Measurements from ENCODE around the gene SEMA3E.
"Not testable (repeated sequence)": the region's sequence is repeated elsewhere in the genome, so short reads cannot be mapped to it uniquely, and the experiment has no call there.

The SEMA3E gene

GRCh38 chr7:83468251-83468739, 180.6 kb downstream of the SEMA3E start:
- Histone ChIP-seq H2AFZ (ENCODE audit: low read length, unreplicated experiment) (no peak overlapping the region), H3K4me3 (ENCODE audit: low read depth, low read length) (peak overlapping the region; percentile 41), H3K4me1 (ENCODE audit: control insufficient read depth, insufficient read depth, low read length, unreplicated experiment) (peaks cover 15% of the 10 kb centered on the region), H3K36me3 (ENCODE audit: insufficient read depth, low read length) (no peaks in the 10 kb centered on the region), H3K27me3 (ENCODE audit: insufficient read depth, low read length) (no peaks in the 10 kb centered on the region), H3K27ac (ENCODE audit: low read depth, low read length) (peak overlapping the region; percentile 84), H3K79me2 (ENCODE audit: control insufficient read depth, insufficient read depth, low read length, unreplicated experiment) (no peaks in the 10 kb centered on the region)

- no peaks in the 10 kb centered on the region for H3K36me3 ChIP-seq (ENCODE audit: insufficient read depth, low read length)
- H3K27me3 ChIP-seq (ENCODE audit: insufficient read depth, low read length), result no peaks in the 10 kb centered on the region
- H2AFZ ChIP-seq (ENCODE audit: low read length, unreplicated experiment), result no peak overlapping the region
- no peaks in the 10 kb centered on the region for H3K79me2 ChIP-seq (ENCODE audit: control insufficient read depth, insufficient read depth, low read length, unreplicated experiment)
- peaks cover 15% of the 10 kb centered on the region for H3K4me1 ChIP-seq (ENCODE audit: control insufficient read depth, insufficient read depth, low read length, unreplicated experiment)
- no peak overlapping the region for H3K27ac ChIP-seq (ENCODE audit: low read depth, low read length)
- no peak overlapping the region for H3K4me3 ChIP-seq (ENCODE audit: low read depth, low read length)
Observed at GRCh38 chr7:83467493-83467892, 181.4 kb downstream of the SEMA3E start.

- Histone ChIP-seq H3K4me1 (ENCODE audit: control insufficient read depth, insufficient read depth, low read length, unreplicated experiment) (peaks cover 15% of the 10 kb centered on the region), H3K4me3 (ENCODE audit: low read depth, low read length) (no peak overlapping the region), H2AFZ (ENCODE audit: low read length, unreplicated experiment) (no peak overlapping the region), H3K79me2 (ENCODE audit: control insufficient read depth, insufficient read depth, low read length, unreplicated experiment) (no peaks in the 10 kb centered on the region), H3K36me3 (ENCODE audit: insufficient read depth, low read length) (no peaks in the 10 kb centered on the region), H3K27ac (ENCODE audit: low read depth, low read length) (no peak overlapping the region), H3K27me3 (ENCODE audit: insufficient read depth, low read length) (no peaks in the 10 kb centered on the region)
Observed at GRCh38 chr7:83466956-83467355, 182.0 kb downstream of the SEMA3E start.

GRCh38 chr7:83466187-83466923, 182.6 kb downstream of the SEMA3E start:
- Histone ChIP-seq H3K4me1 (ENCODE audit: control insufficient read depth, insufficient read depth, low read length, unreplicated experiment) (peaks cover 15% of the 10 kb centered on the region), H3K79me2 (ENCODE audit: control insufficient read depth, insufficient read depth, low read length, unreplicated experiment) (no peaks in the 10 kb centered on the region), H3K36me3 (ENCODE audit: insufficient read depth, low read length) (no peaks in the 10 kb centered on the region), H2AFZ (ENCODE audit: low read length, unreplicated experiment) (no peak overlapping the region), H3K27me3 (ENCODE audit: insufficient read depth, low read length) (no peaks in the 10 kb centered on the region), H3K27ac (ENCODE audit: low read depth, low read length) (no peak overlapping the region), H3K4me3 (ENCODE audit: low read depth, low read length) (no peak overlapping the region)

- H3K79me2 ChIP-seq (ENCODE audit: control insufficient read depth, insufficient read depth, low read length, unreplicated experiment), result no peaks in the 10 kb centered on the region
- H3K4me3 ChIP-seq (ENCODE audit: low read depth, low read length), result no peak overlapping the region
- peaks cover 15% of the 10 kb centered on the region for H3K4me1 ChIP-seq (ENCODE audit: control insufficient read depth, insufficient read depth, low read length, unreplicated experiment)
- H3K27ac ChIP-seq (ENCODE audit: low read depth, low read length), result no peak overlapping the region
- no peaks in the 10 kb centered on the region for H3K27me3 ChIP-seq (ENCODE audit: insufficient read depth, low read length)
- H2AFZ ChIP-seq (ENCODE audit: low read length, unreplicated experiment), result no peak overlapping the region
- H3K36me3 ChIP-seq (ENCODE audit: insufficient read depth, low read length), result no peaks in the 10 kb centered on the region
Observed at GRCh38 chr7:83465643-83466042, 183.3 kb downstream of the SEMA3E start.

GRCh38 chr7:83461820-83462219, 187.1 kb downstream of the SEMA3E start:
- H2AFZ ChIP-seq (ENCODE audit: low read length, unreplicated experiment); H3K4me3 ChIP-seq (ENCODE audit: low read depth, low read length); H3K27ac ChIP-seq (ENCODE audit: low read depth, low read length); H3K27me3 ChIP-seq (ENCODE audit: insufficient read depth, low read length); H3K4me1 ChIP-seq (ENCODE audit: control insufficient read depth, insufficient read depth, low read length, unreplicated experiment); H3K79me2 ChIP-seq (ENCODE audit: control insufficient read depth, insufficient read depth, low read length, unreplicated experiment); H3K36me3 ChIP-seq (ENCODE audit: insufficient read depth, low read length): not testable (repeated sequence)

GRCh38 chr7:83459930-83460653, 188.8 kb downstream of the SEMA3E start:
- H3K27ac ChIP-seq (ENCODE audit: low read depth, low read length); H3K4me3 ChIP-seq (ENCODE audit: low read depth, low read length); H3K36me3 ChIP-seq (ENCODE audit: insufficient read depth, low read length); H3K27me3 ChIP-seq (ENCODE audit: insufficient read depth, low read length); H2AFZ ChIP-seq (ENCODE audit: low read length, unreplicated experiment); H3K79me2 ChIP-seq (ENCODE audit: control insufficient read depth, insufficient read depth, low read length, unreplicated experiment); H3K4me1 ChIP-seq (ENCODE audit: control insufficient read depth, insufficient read depth, low read length, unreplicated experiment): not testable (repeated sequence)

- H3K79me2 ChIP-seq (ENCODE audit: control insufficient read depth, insufficient read depth, low read length, unreplicated experiment); H2AFZ ChIP-seq (ENCODE audit: low read length, unreplicated experiment); H3K4me3 ChIP-seq (ENCODE audit: low read depth, low read length); H3K36me3 ChIP-seq (ENCODE audit: insufficient read depth, low read length); H3K4me1 ChIP-seq (ENCODE audit: control insufficient read depth, insufficient read depth, low read length, unreplicated experiment); H3K27me3 ChIP-seq (ENCODE audit: insufficient read depth, low read length); H3K27ac ChIP-seq (ENCODE audit: low read depth, low read length): not testable (repeated sequence)
Observed at GRCh38 chr7:83459101-83459929, 189.6 kb downstream of the SEMA3E start.

- no peaks in the 10 kb centered on the region for H3K36me3 ChIP-seq (ENCODE audit: insufficient read depth, low read length)
- no peaks in the 10 kb centered on the region for H3K79me2 ChIP-seq (ENCODE audit: control insufficient read depth, insufficient read depth, low read length, unreplicated experiment)
- no peaks in the 10 kb centered on the region for H3K27me3 ChIP-seq (ENCODE audit: insufficient read depth, low read length)
- no peak overlapping the region for H3K27ac ChIP-seq (ENCODE audit: low read depth, low read length)
- no peak overlapping the region for H3K4me3 ChIP-seq (ENCODE audit: low read depth, low read length)
- peaks cover 6% of the 10 kb centered on the region for H3K4me1 ChIP-seq (ENCODE audit: control insufficient read depth, insufficient read depth, low read length, unreplicated experiment)
- peak overlapping the region; percentile 86 for H2AFZ ChIP-seq (ENCODE audit: low read length, unreplicated experiment)
Observed at GRCh38 chr7:83457022-83457892, 191.7 kb downstream of the SEMA3E start.

GRCh38 chr7:83456413-83456812, 192.5 kb downstream of the SEMA3E start:
- H3K36me3 ChIP-seq (ENCODE audit: insufficient read depth, low read length), result no peaks in the 10 kb centered on the region
- no peaks in the 10 kb centered on the region for H3K27me3 ChIP-seq (ENCODE audit: insufficient read depth, low read length)
- H3K4me3 ChIP-seq (ENCODE audit: low read depth, low read length), result no peak overlapping the region
- H3K4me1 ChIP-seq (ENCODE audit: control insufficient read depth, insufficient read depth, low read length, unreplicated experiment), result peaks cover 6% of the 10 kb centered on the region
- H2AFZ ChIP-seq (ENCODE audit: low read length, unreplicated experiment), result no peak overlapping the region
- H3K27ac ChIP-seq (ENCODE audit: low read depth, low read length), result no peak overlapping the region
- no peaks in the 10 kb centered on the region for H3K79me2 ChIP-seq (ENCODE audit: control insufficient read depth, insufficient read depth, low read length, unreplicated experiment)
